C4-2B (cell line): ENCODE results near the gene SLC4A4.

Experiments used
- CTCF ChIP-seq: fragments of 450-650 bp; conservative IDR thresholded peaks from 2 replicates; pipeline ENCODE4 v1.5.1; 2017; ENCODE audit warnings: mild to moderate bottlenecking
- ZFX ChIP-seq: fragments of 450-650 bp; IDR thresholded peaks from 2 replicates; pipeline ENCODE4 v1.6.1; 2017

- TF ChIP-seq CTCF (no peak), ZFX (no peak)
Observed at GRCh38 chr4:71541541-71541940, 202.7 kb downstream of the SLC4A4 start.
